ENCODE results near the gene FERMT3. TPM values are rescaled to one million over a fixed set of nuclear protein-coding genes. Genes with fewer than 3 reads are reported as not detected.
A peak's percentile ranks its signal among the peaks of the same experiment; 100 is the strongest.

The FERMT3 gene
- total RNA-seq, 2 experiments from 2014 or later: 210 to 217 TPM

- no peak overlapping the region for H3K4me3 Mint-ChIP-seq
- no peak overlapping the region for H3K27ac Mint-ChIP-seq
- H3K36me3 Mint-ChIP-seq: peaks cover 14% of the 10 kb centered on the region
- no peaks in the 10 kb centered on the region for H3K27me3 Mint-ChIP-seq
- H3K9me3 Mint-ChIP-seq (ENCODE audit: low read depth): no peaks in the 10 kb centered on the region
- CTCF ChIA-PET: interaction anchor here (0.7 to 3.6 kb wide), 3 partner anchors 11 to 18 kb away, joined by 3 to 28 read pairs (median 3); partner anchors contain the start of gene PLCB3
- DNase-seq (no peak), ATAC-seq (no peak)
- H3K4me1 Mint-ChIP-seq: peaks cover 13% of the 10 kb centered on the region
These were observed 55.9 kb downstream of the FERMT3 start for GRCh38 chr11:64262271-64263002.

- peaks cover 21% of the 10 kb centered on the region for H3K4me1 Mint-ChIP-seq
- no peak for DNase-seq
- no peak overlapping the region for H3K27ac Mint-ChIP-seq
- no peaks in the 10 kb centered on the region for H3K27me3 Mint-ChIP-seq
- ATAC-seq: no peak
- no peaks in the 10 kb centered on the region for H3K9me3 Mint-ChIP-seq (ENCODE audit: low read depth)
- H3K36me3 Mint-ChIP-seq: peaks cover 12% of the 10 kb centered on the region
- H3K4me3 Mint-ChIP-seq: no peak overlapping the region
- CTCF ChIA-PET: interaction anchor here (2.1 to 3.6 kb wide), 2 partner anchors 12 to 38 kb away, joined by 9 to 28 read pairs; partner anchors contain the start of genes CATSPERZ and PLCB3
These were observed 56.8 kb downstream of the FERMT3 start for GRCh38 chr11:64263021-64263946.

GRCh38 chr11:64263947-64264317 is 57.4 kb downstream of the FERMT3 start:
- H3K27ac Mint-ChIP-seq: no peak overlapping the region
- CTCF ChIA-PET: interaction anchor here (2.1 to 3.6 kb wide), 2 partner anchors 12 to 37 kb away, joined by 9 to 28 read pairs; partner anchors contain the start of genes CATSPERZ and PLCB3
- no peak overlapping the region for H3K4me3 Mint-ChIP-seq
- H3K36me3 Mint-ChIP-seq: peaks cover 14% of the 10 kb centered on the region
- no peak for ATAC-seq
- no peak for DNase-seq
- no peaks in the 10 kb centered on the region for H3K9me3 Mint-ChIP-seq (ENCODE audit: low read depth)
- H3K27me3 Mint-ChIP-seq: no peaks in the 10 kb centered on the region
- peaks cover 27% of the 10 kb centered on the region for H3K4me1 Mint-ChIP-seq

GRCh38 chr11:64264371-64264852 is 57.9 kb downstream of the FERMT3 start:
- ATAC-seq (no peak), DNase-seq (no peak)
- H3K4me1 Mint-ChIP-seq: peaks cover 25% of the 10 kb centered on the region
- H3K4me3 Mint-ChIP-seq: no peak overlapping the region
- H3K36me3 Mint-ChIP-seq: peaks cover 12% of the 10 kb centered on the region
- H3K27me3 Mint-ChIP-seq: no peaks in the 10 kb centered on the region
- H3K27ac Mint-ChIP-seq: no peak overlapping the region
- CTCF ChIA-PET: interaction anchor here (2.1 to 3.6 kb wide), 2 partner anchors 13 to 36 kb away, joined by 9 to 28 read pairs; partner anchors contain the start of genes CATSPERZ and PLCB3
- no peaks in the 10 kb centered on the region for H3K9me3 Mint-ChIP-seq (ENCODE audit: low read depth)

- CTCF ChIA-PET: interaction anchor here (0.8 to 3.6 kb wide), 5 partner anchors 11 to 39 kb away, joined by 3 to 28 read pairs (median 5); partner anchors contain the start of genes CATSPERZ, ESRRA and PLCB3
- ATAC-seq: no peak
- no peak overlapping the region for H3K4me3 Mint-ChIP-seq
- DNase-seq: no peak
- H3K9me3 Mint-ChIP-seq (ENCODE audit: low read depth): no peaks in the 10 kb centered on the region
- H3K27ac Mint-ChIP-seq: no peak overlapping the region
- peaks cover 9% of the 10 kb centered on the region for H3K36me3 Mint-ChIP-seq
- peaks cover 25% of the 10 kb centered on the region for H3K4me1 Mint-ChIP-seq
- no peaks in the 10 kb centered on the region for H3K27me3 Mint-ChIP-seq
These were observed 58.9 kb downstream of the FERMT3 start for GRCh38 chr11:64265176-64266160.

- no peak overlapping the region for H3K4me3 Mint-ChIP-seq
- DNase-seq (no peak), ATAC-seq (no peak)
- peaks cover 25% of the 10 kb centered on the region for H3K4me1 Mint-ChIP-seq
- peaks cover 9% of the 10 kb centered on the region for H3K36me3 Mint-ChIP-seq
- H3K27me3 Mint-ChIP-seq: no peaks in the 10 kb centered on the region
- CTCF ChIA-PET: interaction anchor here (0.8 to 6.1 kb wide), 3 partner anchors 12 to 39 kb away, joined by 3 to 68 read pairs (median 5); partner anchors contain the start of genes ESRRA and PLCB3
- no peak overlapping the region for H3K27ac Mint-ChIP-seq
- H3K9me3 Mint-ChIP-seq (ENCODE audit: low read depth): no peaks in the 10 kb centered on the region
These were observed 59.8 kb downstream of the FERMT3 start for GRCh38 chr11:64266339-64266738.

GRCh38 chr11:64267207-64267945 is 60.9 kb downstream of the FERMT3 start:
- Mint-ChIP-seq H3K27ac (peak overlapping the region; percentile 96), H3K4me1 (peaks cover 31% of the 10 kb centered on the region), H3K27me3 (no peaks in the 10 kb centered on the region), H3K36me3 (peaks cover 6% of the 10 kb centered on the region), H3K4me3 (no peak overlapping the region), H3K9me3 (ENCODE audit: low read depth) (no peaks in the 10 kb centered on the region)
- CTCF ChIA-PET: interaction anchor here (0.7 to 6.1 kb wide), 10 partner anchors 13 to 63 kb away, joined by 3 to 104 read pairs (median 7); partner anchors contain the start of genes BAD, CATSPERZ, ESRRA and FERMT3
- DNase-seq: no peak
- ATAC-seq: no peak

GRCh38 chr11:64268025-64268892 is 61.7 kb downstream of the FERMT3 start:
- H3K9me3 Mint-ChIP-seq (ENCODE audit: low read depth): no peaks in the 10 kb centered on the region
- no peak for DNase-seq
- H3K27ac Mint-ChIP-seq: peak overlapping the region; percentile 96
- H3K4me1 Mint-ChIP-seq: peaks cover 30% of the 10 kb centered on the region
- peaks cover 2% of the 10 kb centered on the region for H3K36me3 Mint-ChIP-seq
- H3K4me3 Mint-ChIP-seq: peak overlapping the region; percentile 89
- no peaks in the 10 kb centered on the region for H3K27me3 Mint-ChIP-seq
- CTCF ChIA-PET: interaction anchor here (0.7 to 6.1 kb wide), 13 partner anchors 14 to 82 kb away, joined by 3 to 104 read pairs (median 7); partner anchors contain the start of genes BAD, CATSPERZ, ESRRA and FERMT3
- ATAC-seq: no peak

- Mint-ChIP-seq H3K27me3 (no peaks in the 10 kb centered on the region), H3K27ac (peak overlapping the region; percentile 96), H3K4me3 (peak overlapping the region; percentile 89), H3K4me1 (peaks cover 31% of the 10 kb centered on the region), H3K9me3 (ENCODE audit: low read depth) (no peaks in the 10 kb centered on the region), H3K36me3 (peaks cover 4% of the 10 kb centered on the region)
- CTCF ChIA-PET: interaction anchor here (1.0 to 6.1 kb wide), 11 partner anchors 16 to 83 kb away, joined by 3 to 104 read pairs (median 7); partner anchors contain the start of genes BAD, CATSPERZ, ESRRA and FERMT3
- DNase-seq: peak; percentile 86
- ATAC-seq: peak; percentile 28
These were observed 62.5 kb downstream of the FERMT3 start for GRCh38 chr11:64268893-64269539.

- H3K9me3 Mint-ChIP-seq (ENCODE audit: low read depth): no peaks in the 10 kb centered on the region
- peaks cover 31% of the 10 kb centered on the region for H3K4me1 Mint-ChIP-seq
- ATAC-seq (peak; percentile 71), DNase-seq (peak; percentile 98)
- no peaks in the 10 kb centered on the region for H3K27me3 Mint-ChIP-seq
- peaks cover 4% of the 10 kb centered on the region for H3K36me3 Mint-ChIP-seq
- H3K27ac Mint-ChIP-seq: peak overlapping the region; percentile 96
- CTCF ChIA-PET: interaction anchor here (1.0 to 6.1 kb wide), 15 partner anchors 15 to 84 kb away, joined by 3 to 104 read pairs (median 7); partner anchors contain the start of genes BAD, CATSPERZ, ESRRA and FERMT3
- H3K4me3 Mint-ChIP-seq: peak overlapping the region; percentile 89
These were observed 63.2 kb downstream of the FERMT3 start for GRCh38 chr11:64269540-64270220.

Data from activated CD8-positive, alpha-beta memory T cell treated with anti-CD3 and anti-CD28 coated beads, Interleukin-2, amount 10 ng/mL, durations not matched to agents 7 days and 5 days (primary cell).